GM03348 (cell line): ENCODE measurements around the gene TIMM21.

ENCODE experiments used
- DNase-seq: peaks from one replicate; pipeline ENCODE4 v3.0.0; 2012; ENCODE audit warnings: low spot score

Gene TIMM21, protein sequence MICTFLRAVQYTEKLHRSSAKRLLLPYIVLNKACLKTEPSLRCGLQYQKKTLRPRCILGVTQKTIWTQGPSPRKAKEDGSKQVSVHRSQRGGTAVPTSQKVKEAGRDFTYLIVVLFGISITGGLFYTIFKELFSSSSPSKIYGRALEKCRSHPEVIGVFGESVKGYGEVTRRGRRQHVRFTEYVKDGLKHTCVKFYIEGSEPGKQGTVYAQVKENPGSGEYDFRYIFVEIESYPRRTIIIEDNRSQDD

DNA sequence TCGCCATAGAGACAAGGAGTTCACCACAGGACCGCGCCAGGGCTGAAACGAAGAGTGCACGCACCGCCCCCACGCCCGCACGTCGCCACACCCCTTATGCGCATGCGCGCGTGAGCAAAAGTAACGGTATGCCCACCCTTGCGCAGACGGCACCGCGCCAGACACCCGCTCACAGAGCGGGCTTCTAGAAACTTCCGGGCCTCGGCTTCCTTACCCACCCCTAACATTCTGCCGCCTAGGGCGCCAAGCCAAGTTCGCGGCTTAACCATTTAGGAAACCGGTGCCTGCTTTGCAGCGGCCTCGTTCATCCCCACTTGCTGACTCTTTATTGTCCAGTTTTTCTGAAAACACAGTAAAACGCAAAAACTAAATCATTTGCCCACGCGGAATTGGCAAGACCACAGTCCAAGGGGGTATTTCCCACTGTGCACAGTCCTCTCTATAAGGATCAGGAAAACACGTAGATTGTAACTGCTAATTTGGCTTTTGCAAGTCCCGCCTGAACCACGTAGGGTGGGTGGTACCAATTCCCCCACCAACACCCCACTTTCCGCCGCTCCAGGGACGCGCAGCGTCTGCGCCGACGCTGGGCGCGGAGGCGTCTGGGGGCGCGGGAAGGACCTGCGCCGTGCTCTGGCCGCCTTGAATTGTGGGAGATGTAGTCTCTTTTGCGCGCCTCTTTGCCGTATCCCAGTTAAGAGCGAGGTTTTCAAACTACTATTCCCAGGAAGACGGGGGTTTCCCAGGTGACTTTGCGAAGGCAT is at the start of gene TIMM21, which contains the start of gene FBXO15:
TSS of gene TIMM21 (plus strand) at position 745 of the 764 bp plus-strand sequence. CDS start 286 bp downstream, outside the sequence.
TSS of gene FBXO15 (minus strand) at position 56 of the 764 bp plus-strand sequence. CDS start at position 7, 49 bp downstream.
- DNase-seq: peak; percentile 96

DNA sequence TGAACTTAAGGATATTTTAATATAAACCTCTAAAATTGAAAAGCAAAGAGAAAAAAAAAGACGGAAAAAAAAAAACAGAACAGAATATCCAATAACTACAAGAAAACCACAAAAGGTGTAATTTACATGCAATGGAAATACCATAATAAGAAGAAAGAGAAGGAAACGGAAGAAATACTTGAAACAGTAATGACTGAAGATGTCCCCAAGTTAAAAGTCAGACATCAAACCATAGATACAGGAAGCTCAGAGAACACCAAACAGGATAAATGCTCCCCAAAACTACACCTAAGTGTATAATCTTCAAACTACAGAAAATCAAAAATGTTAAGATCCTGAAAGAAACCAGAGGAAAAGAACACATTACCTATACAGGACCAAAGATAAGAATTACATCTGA is 39.9 kb upstream of the TIMM21 start:
- DNase-seq: no peak

DNA sequence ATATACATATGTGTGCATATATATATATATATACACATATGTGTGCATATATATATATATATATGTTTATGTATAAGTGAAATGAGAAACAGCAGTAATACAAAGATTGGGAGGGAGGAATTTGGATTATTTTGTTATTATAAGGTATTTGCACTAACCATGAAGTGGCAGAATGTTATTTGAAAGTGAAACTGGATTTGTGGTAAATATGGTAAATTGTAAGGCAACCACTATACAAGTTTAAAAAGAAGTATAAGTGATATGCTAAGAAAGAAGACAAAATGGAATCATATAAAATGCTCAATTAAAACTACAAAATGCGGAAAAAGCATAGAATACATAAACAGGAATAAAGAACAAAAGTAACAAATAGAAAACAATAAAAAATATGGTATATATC is 38.2 kb upstream of the TIMM21 start:
- no peak for DNase-seq

DNA sequence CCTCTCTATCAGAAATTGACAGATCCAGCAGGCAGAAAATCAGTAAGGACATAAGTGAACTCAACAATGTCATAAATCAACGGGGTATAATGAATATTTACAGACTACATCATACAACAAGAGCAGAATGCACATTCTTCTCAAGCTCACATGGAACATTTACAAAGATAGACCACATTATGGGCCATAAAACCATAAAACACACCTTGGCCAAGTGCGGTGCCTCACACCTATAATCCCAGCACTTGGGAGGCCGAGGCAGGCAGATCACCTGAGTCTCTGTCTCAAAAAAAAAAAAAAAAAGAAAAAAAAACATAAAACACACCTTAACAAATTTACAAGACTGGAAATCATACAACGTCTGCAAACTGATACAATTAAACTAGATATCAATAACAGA is 37.3 kb upstream of the TIMM21 start:
- DNase-seq: no peak

DNA sequence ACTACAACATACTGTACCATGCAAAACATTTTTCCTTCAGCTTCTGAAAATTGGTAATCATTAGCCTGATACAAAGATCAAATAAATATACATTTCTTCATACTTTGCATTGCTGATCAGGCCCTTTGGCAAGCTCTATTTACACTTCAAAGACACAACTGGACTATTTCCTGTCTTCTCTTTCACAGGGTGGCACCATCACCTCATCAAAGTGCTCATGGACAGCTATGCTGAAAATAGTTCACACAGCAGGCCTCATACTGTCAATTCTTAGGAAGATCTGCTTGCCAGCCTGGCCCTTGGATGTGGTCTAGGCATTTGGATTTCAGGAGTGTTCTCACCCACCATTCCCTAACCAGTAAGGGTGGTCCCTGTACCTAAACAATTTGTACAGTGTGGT is 34.6 kb upstream of the TIMM21 start:
- DNase-seq: no peak

DNA sequence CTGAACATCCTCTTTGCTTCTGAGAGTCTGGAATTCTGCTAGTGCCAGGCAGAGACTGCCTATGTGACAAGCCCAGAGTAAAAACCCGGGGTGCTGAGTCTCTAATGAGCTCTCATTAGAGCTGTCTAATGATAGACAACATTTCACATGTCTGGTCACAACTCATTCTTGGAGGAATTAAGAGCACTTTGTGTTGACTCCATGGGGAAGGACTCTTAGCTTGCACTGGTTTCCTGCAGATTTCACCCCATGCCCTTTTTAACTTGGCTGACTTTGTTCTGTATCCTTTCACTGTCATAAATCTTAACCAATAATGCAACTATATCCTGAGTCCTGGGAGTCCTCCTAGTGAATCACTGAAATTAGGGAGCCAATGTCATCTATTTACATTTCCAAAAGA is 34.2 kb upstream of the TIMM21 start:
- no peak for DNase-seq

DNA sequence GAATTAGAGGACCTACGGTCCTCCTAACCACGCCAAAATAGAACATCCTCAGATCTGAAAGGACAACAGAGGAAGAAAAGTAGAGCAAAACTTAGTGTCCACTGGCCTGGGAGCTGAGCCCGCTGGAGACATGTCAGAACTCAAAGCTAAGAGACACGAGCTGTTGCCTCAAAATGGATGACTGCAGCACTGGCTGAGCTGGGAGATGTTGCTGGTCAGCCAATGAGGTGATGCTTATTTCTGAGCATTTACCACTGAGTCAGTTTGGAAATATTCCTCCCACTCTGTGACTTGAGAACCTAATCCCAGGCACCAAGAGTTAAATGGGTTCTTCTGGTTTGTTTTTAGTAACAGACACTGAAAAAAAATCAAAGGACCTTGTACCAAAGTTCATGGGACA is 33.3 kb upstream of the TIMM21 start:
- DNase-seq: peak; percentile 39

DNA sequence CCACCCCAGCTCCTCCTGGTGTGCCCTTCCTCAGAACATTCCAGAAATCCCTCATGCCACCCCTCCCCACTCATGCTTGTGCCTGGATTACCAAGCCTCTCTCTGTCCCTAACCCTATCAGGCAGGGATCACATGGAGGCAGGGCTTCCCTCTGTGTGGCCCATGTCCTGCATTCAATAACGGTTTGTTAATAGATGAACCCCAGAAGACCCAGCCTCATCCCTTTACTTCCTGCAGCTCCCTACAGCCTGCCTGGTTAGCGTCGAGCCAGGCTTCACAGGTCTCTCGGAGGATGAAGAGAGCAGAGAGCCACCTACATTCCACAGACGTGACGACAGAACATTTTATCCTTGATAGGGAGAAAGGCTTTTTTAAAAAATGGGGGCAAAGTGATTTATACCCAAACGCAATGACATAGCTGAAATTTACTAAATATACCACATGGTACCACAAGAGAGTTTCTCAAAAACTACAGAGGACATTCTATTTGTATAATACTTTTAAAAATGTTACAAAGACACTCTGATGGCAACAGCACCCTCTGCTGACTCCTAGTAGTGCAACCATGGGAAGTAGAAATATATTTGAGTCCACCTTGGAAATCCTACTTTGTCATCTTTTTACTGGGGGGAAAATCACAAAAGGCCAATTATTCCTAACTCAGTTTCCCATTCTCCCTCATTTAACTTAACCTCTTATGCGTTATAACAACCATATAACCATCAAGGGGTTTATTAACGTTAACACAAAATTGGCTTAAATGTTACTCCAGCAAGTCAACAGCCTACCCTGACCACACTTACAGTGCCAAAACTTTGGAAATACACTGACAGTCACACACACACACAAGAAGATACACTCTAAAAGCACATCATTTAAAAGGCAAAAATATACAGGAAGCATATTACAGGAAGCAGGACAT is 31.4 kb upstream of the TIMM21 start:
- DNase-seq: peak; percentile 57

DNA sequence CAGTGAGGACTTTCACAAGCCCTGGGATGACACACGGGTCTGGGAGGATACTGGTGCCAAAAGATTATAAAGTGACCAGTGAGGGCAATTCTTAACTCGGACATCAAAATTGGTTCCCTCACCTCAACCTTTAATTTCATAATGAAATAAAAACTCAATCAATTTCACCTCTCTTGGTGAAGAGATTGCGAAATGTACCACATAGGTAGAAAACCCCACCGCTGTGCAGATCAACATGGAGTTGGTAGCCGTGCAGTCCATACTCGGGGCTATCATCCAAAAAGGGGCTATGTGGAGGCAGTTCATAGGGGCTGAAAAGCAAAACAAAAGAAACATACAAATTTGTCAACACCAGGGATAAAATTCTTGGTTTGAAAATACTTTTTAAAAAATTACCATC is 25.1 kb upstream of the TIMM21 start:
- DNase-seq: no peak

DNA sequence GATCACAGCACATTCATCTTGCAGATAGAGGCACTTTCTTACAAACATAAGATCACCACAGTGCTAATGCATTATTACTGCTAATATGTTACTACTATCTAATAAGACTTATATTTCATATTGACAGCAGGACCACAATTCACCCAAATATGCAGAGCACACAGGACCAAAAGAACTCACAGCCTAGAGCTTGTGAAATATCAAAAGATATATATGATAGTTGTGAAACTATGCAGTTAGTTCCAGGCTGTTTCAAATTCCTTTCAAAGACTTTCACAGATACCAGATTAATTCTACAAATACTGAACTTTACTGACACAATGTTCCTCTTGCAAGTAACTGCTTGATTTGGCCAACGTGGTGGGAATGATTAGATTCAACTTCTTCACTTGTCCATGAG is 23.7 kb upstream of the TIMM21 start:
- DNase-seq: no peak

DNA sequence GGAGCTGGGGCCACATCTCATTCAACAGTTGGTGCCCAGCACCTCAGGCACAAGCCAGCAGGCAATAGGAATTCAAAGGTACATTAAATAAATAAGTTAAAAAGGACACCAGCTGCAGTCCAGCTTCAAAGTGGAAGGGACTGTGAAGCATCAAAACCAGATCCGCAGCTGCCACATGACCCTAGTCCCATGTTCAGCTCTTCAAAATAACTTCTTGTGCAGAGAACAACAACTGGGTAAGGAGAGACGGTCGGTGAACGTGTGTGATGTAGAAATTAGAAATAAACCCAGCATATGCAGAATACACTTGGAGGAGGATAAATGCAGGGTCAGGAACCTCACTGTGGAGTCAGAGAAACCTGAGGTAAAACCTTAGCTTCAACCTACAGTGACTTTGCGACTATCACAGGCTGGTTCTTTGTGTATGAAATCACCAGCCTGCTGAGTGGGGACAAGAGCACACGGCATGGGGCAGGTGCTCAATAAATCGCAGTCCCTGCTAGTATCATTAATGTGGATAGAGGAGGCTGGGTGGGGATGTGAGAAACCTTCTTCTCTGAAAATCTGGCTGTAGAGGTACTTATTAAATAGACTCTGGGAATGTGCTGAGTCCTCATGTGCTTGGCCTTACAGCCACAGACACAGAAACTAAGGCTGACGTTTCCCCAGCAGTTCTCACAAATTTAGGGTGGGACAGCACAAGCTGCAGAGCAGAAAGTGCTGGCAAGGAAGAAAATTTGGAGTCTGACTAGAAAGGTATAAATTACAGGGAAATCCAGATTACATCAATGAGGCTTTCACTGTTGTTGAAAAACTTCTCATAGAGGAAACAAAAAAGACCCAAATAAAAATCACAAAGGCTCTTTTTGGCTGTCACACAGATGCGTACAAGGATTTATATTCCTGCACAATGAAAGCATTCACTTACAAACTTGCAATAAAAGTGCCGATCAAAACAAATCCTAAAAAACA is 21.4 kb upstream of the TIMM21 start:
- no peak for DNase-seq

DNA sequence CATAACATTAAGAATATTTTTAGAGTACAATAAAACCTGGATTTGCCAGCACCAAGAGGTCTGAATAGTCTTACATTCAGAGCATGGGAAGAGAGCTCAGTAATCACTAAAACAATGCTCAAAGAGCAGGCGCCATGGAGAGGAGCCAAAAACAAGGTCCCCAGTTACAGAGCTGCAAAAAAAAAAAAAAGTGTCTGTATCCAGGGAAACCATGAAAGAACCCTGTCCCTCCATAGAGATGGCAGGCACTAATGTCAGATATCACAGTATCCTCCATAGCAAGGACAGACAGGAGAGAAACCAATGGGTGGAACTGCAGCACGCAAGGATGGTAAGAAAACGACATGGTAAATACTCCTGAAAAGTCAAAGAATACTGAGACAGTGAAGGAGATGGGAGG is 20.2 kb upstream of the TIMM21 start:
- no peak for DNase-seq

DNA sequence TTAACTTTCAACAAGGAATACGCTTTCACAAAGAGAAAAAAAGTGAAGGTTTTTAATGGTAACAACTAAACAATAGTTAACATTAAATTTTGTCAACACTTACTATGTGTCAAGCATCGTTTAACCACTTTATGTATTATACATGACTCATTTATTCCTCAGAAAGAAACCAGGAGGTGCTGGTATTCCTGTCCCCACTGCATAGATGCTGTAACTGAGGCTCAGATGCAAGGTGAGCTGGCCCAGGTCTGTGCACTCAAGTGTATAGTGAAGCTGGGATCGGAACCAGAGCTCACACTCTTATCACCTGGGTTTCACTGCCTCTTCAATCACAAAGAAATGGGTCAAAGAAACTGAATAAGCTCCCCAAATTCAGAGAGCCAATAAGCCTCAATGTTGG is 17.2 kb upstream of the TIMM21 start:
- DNase-seq: no peak

DNA sequence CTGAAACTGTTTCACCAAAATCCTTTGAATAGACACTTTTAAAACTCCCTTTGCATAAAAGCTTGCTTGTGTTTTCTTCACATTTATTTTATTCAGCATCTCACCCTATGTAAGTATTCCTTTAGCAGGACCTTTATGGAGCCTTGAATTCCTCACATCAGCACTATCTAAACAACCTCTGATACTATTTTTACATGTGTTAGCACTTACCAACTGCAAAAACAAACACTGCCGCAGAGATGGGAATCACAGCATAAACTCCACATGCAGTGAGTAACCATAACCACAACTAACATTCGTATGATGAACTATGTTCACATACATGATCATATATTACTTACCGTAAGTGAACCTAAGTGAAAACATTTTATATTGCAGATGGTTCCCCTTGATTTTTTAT is 16.1 kb upstream of the TIMM21 start:
- no peak for DNase-seq

DNA sequence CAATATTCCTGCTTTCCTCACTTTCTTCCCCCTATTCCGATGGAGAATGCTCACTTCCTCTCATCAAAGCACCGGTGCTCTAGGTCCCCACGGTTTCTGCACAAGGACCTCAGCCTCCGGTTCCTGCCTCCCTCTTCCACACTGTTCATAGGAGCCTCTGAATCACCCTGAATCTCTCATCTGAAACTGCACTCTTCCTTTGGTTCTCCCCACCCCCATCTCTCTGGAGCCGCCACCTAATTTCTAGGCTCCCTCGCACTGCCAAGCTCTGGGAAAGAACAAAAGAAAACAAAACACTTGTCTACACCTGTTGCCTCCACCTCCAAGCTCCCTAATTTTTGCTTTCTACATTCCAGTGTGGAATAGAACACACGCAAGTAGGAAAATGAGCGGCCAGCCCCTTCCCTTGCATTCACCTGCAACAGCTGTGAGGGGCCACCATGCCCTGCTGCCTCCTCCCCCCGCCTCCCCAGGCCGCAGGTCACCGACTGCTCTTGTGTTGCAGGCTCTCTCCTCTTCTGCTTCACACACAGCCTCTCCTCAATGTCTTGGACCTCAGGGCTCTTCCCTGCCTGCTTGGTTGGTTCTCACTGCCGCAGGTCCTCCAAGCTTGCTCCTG is 10.3 kb upstream of the TIMM21 start:
- DNase-seq: no peak

DNA sequence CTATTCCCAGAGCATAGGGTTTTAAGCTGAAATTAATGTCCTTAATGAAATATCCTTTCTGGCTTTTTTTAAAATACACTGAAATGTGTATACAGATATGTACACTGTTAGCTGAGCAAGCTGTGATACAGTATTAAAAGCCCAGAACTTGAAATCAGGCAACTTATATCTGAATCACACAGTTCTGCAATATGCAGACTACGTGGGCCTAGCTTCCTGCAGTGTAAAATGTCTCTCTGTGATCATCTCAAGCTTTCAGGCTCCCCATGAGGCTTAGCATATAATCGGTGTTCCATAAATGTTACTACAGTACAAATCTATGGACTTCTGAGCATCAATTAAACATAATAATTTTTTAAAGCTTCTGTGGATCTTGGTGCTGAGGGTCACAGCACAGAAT is 8.9 kb upstream of the TIMM21 start:
- no peak for DNase-seq

DNA sequence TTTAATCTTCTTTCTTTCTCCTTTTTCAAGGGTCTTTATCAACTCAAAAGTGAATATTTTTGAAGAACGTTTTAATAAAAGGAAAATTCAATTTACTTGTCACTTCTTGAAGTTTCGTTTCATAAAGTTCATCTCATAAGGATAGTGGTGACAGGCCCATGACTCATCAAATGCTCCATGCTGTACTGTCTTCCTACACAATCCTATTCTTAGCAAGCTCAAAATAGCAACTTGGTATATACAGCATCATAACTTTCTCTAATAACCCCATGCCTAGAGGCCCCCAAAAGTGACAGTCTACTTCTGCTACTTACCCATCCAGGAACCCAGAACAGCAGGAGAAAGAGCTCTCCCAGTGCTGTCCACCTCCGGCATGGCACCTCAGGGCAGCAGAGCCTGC is 8.4 kb upstream of the TIMM21 start:
- peak; percentile 47 for DNase-seq

DNA sequence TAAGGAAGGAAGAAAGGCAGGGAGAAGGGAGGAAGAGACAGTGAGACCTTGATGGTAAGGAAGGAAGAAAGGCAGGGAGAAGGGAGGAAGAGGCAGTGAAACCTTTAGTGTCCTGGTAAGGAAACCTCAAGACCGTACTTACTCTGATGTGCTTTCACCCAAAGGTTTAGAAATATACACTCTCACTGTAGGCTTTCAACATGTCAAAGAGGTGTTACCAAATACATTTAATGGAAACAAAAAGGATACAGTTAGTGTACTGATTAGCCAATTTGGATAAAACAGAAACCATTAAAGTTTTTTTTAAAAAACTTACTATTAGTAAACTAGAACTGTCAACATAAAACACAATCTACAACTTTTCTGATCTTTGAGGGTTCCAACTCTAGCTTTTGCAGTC is 7.7 kb upstream of the TIMM21 start:
- DNase-seq: no peak

DNA sequence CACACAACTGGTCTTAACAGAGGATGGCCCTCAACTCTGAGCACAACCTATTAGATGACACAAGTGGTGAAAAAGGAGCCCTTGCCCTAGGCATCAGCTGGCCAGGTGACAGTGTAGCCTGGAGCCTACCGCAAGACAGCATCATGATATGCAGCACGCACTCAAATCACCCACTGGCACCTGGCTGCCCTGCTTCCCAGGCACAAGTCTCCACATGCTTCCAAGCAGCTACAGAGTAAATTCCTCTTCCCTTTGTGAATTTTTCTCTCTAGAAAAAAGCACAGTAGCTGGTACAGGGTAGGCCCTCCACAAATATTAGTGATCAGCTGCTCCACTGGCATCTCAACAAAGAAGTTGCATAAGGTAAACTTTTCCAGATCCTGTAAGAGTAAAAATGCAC is 6.7 kb upstream of the TIMM21 start:
- DNase-seq: no peak

DNA sequence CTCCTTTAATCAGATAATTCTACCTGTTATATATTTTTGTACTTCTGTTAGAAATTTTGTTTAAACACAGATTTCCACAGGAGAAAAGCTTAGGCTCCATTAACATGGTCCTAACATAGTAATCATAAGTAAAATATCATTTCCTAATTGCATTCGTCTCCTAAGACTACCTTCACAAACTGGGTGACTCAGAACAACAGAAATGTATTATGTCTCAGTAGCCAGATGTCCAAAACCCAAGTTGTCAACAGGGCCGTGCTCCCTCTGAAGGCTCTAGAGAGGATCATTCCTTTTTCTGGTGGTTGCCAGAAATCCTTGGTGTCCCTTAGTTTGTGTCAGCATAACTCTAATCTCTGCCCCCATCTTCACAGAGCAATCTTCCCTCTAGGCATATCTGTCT is 6.1 kb upstream of the TIMM21 start:
- no peak for DNase-seq

DNA sequence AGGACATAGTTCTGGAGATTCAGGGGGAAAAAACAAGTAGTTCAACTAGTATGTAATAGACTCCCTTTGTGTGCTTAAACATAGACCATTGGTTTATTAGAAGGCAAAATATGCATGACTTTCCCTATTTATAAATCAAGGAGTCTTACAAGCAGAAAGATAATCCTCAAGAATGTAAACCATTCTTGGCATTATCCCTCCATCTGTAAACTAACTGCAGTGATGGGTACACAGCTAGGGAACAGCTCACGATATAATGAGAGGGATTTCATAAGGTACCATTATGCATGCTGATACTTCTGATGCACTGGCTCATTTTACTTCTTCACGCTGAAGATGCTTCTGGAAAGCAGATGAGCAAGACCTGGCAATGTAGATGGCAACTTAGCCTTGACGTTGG is 1.6 kb upstream of the TIMM21 start:
- peak; percentile 22 for DNase-seq
